HG03571 (cell line): ENCODE measurements around the gene CLDN17.

ENCODE experiments used
- ATAC-seq: cut with Tn5 transposase; IDR thresholded peaks from one replicate; pipeline ENCODE4 v1.9.1; 2021; ENCODE audit not compliant: unreplicated experiment

Gene CLDN17, protein sequence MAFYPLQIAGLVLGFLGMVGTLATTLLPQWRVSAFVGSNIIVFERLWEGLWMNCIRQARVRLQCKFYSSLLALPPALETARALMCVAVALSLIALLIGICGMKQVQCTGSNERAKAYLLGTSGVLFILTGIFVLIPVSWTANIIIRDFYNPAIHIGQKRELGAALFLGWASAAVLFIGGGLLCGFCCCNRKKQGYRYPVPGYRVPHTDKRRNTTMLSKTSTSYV

GRCh38 chr21:30166705-30167104, at the start of gene CLDN17:
TSS of gene CLDN17 (minus strand) at chr21:30166805. CDS start at chr21:30166617, 188 bp downstream.
- no peak for ATAC-seq

DNA sequence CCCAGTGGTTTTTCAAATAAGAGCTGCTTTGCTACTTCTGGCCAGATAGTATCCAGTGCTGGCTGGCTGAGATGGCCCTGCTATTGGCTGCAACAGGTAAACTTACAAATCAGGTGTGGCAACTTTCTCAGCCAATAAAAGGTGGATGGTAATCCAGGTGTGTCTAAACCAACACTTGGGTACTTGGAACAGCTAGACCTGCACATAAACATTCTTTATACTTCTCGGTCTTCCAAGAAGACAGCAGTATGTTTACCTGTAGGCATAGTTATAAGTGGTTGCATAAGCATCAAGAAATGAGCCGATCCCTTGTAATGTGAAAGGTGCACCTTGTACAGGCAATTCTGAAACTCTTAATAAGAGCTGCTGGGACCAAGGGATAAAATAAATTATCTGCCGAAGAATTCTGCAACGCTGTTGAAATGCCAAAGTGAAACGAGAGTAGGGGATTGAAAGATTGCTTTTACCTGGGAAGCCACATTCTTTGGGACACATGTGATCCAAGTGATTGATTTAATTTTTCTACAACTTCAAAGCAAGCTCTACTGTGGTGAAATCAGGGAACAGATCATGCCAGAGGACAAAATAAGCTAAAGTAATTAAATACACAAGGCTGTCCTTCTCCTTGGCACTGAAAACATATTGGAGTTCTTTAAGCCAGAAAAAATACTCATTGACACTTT, 49.6 kb upstream of the CLDN17 start, which contains the start of gene CLDN8:
Gene CLDN8, minus strand, starts transcription at position 57 of the 683 bp plus-strand sequence. CDS start 172 bp downstream, outside the sequence.
- no peak for ATAC-seq

DNA sequence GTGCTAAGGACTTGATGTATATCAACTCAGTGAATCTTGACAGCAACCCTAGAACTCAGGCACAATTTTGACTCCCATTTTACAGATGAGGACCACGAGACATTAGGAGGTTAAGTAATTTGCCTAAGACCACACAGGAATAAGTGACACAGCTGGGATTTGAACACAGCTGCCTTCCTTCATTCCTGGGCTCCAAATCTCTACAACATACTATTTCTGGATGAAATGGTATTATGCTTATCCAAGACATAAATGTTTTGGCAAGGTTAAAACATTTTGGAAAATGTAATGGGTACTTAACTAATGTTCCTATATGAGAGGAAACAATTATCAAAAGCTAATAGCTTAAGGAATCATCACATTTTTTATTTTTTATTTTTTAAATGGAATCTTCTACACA, 44.5 kb upstream of the CLDN17 start:
- no peak for ATAC-seq

- ATAC-seq: no peak
Measured at GRCh38 chr21:30209601-30210000, 43.0 kb upstream of the CLDN17 start.

- ATAC-seq: no peak
Measured at GRCh38 chr21:30207252-30207579, 40.6 kb upstream of the CLDN17 start.

GRCh38 chr21:30206551-30207251, 40.1 kb upstream of the CLDN17 start:
- no peak for ATAC-seq

DNA sequence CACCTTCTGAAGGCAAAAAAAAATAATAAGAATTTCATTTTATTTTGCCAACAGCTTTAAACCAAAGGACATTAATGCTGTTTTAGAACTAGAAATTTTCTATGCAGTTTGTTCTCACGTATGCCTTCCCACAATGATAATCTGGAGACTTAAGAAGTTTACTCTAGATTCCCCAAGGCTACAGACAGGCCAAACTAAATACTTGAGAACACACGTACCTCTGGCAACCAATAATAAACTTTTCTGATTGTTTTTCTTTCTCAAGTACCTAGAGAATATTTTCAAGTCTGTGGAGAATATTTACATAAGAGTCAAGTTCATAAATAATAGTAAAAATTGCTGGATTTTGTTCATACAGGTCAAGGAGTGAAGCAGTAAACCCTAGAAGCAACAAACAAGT, 33.4 kb upstream of the CLDN17 start:
- ATAC-seq: no peak

DNA sequence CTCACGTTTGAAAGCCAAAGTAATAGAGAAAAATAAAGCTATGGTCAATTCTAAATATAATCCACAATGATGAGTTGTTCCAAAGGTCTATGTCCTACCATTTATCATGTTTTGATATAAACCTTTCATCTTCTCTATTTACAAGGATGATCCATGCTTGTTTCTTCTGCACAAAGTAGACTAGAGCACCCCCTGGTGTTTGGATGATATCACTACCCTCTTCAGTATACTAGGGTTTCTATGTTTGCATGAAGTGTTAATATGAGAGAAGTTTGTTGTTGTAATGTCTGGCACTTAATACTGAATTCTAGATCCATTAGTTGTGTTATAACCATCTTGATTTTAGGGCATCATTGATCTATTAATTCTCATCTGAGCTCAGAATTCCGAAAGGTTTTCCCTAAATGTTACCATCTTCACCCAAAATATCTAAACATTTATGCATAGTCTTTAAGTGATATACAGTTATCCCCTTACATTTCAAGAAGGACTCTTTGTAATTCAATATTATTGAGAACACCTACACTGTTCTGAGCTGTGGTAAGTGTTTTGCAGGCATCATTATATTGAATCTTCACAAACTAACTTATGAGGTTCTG, 28.2 kb upstream of the CLDN17 start:
- no peak for ATAC-seq

- no peak for ATAC-seq
Measured at GRCh38 chr21:30193201-30193600, 26.6 kb upstream of the CLDN17 start.

DNA sequence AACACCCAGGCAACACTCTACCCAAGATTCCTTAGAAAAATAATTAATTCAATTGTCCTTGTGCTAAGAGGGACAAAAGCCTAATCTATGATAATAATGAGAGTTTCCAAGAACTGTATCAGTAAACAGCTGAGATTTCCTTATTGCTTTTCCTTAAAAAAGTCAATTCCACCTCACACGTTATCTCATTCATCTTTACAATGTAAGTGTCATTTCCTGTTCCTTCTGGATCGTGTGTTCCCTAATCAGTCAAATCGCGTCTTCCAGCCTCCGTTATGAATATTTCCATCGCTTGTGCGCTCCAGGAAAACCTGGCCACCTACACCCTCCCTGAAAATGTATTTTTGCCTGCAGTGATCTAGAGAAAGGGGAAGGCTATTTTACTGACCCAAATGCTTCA, 23.9 kb upstream of the CLDN17 start:
- ATAC-seq: no peak

- ATAC-seq: no peak
Measured at GRCh38 chr21:30189773-30190172, 23.2 kb upstream of the CLDN17 start.

DNA sequence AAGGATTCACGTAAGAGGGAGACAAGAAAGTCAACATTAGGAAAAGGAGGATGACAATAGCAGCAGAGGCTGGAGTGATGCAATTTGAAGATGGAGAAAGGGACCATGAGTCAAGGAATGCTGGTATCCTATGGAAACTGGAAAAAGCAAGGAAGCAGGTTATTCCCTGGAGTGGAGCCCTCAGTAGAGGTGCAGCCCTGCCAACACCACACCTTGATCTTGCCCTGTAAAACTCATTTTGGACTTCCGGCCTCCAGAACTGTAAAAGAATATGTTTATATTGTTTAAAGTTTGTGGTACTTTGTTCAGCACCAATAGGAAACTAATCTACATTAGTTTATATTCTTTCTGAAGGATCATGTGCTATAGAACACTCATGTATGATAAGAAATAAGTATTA, 19.6 kb upstream of the CLDN17 start:
- ATAC-seq: no peak

DNA sequence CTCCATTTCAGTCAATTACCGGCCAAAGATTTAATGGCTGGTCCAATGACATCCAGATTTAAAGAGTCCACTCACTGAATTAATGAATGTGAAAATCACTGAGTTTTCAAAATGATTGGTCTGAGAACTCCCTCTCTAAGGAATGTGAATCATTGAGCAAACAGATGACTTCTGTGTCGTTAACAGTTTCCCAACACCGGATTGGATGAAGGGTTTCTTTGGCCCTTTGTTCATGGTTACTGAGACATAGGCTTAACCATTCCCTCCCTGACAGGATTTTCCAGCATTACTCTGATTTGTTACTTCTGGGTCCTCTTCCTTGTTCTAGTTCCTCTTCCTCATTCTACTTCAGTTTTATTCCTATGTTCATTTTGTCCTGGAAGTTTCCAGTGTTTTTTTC, 1.5 kb upstream of the CLDN17 start:
- no peak for ATAC-seq

DNA sequence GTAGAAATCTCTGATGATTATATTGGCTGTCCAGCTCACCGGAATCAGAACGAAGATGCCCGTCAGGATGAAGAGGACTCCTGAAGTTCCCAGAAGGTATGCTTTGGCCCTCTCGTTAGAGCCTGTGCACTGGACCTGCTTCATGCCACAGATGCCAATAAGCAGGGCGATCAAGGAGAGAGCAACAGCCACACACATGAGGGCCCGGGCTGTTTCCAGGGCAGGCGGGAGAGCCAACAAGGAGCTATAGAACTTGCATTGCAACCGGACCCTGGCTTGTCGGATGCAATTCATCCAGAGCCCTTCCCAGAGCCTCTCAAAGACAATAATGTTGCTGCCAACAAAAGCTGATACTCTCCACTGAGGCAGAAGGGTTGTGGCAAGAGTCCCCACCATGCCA, 434 bp downstream of the CLDN17 start:
- ATAC-seq: no peak

DNA sequence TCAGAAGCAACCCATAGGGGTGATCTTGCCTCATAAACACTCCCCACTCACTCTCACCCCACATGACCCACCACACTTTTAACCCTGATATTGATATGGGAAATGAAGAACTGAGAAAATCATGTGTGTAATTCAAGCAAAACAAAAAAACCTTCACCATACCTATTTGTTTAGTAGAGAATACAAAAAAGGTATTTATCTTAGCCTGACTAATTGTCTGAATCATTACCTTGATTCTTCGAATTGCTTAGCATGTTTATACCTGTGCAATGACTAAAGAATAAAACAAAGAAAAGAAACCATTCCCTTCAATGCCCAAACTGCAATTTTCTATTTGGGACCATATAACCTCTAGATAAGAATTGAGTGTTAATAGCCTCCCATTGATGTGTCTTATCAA, 1.8 kb downstream of the CLDN17 start:
- no peak for ATAC-seq

GRCh38 chr21:30153697-30154340, 12.8 kb downstream of the CLDN17 start:
- ATAC-seq: no peak

GRCh38 chr21:30152792-30153191, 13.8 kb downstream of the CLDN17 start:
- no peak for ATAC-seq

DNA sequence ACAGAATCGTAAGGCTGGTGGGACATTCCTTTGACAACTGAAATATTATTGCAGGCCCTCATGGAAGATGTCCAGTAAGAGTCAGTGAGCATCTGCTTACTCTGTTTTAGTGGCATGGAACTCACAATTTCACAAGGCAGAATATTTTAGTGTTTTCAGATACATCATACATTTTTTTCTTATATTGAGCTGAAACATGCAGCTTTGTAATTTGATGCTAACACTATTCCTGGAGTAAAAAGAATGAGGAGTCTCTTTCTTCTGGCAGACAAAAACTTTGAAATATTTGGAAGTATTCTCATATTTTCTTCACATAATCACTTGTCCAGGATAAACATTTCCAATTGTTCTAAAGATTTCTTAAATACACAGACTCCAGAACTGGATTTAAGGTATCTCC, 17.7 kb downstream of the CLDN17 start:
- no peak for ATAC-seq

GRCh38 chr21:30146558-30147282, 19.9 kb downstream of the CLDN17 start:
- ATAC-seq: no peak

DNA sequence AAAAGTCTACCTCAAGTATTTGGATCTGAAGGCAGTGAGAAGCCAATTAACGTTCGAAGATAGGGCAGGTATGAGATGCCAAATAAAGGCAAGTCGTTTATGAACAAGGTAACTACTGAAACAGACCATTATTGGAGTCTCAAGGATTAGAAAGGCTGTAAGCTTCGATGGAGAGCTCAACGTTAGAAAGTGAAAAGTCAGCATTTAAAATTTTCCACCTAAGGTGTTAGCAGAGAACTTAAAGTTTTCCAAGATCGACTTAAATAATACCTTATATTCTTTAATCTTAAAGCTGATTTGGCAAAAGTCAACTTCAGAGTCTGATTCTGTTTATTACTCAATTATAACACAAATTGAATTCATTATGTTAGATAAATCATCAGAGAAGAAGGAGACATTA, 28.1 kb downstream of the CLDN17 start:
- no peak for ATAC-seq

- no peak for ATAC-seq
Measured at GRCh38 chr21:30129246-30129645, 37.4 kb downstream of the CLDN17 start.
